KMS-11 (cell line): ENCODE measurements around the gene VPS26B.
"Not testable (repeated sequence)": the region's sequence is repeated elsewhere in the genome, so short reads cannot be mapped to it uniquely, and the experiment has no call there.

Experiments
- H2AFZ ChIP-seq: fragments of 200-600 bp; sonication (generic); 2 replicates; pipeline ENCODE4 v1.6.1; 2016; ENCODE audit warnings: antibody characterized with exemption, mixed run types, low read depth
- H3K27ac ChIP-seq: fragments of 200-600 bp; sonication (generic); 2 replicates; pipeline ENCODE4 v1.6.1; 2016; ENCODE audit warnings: mild to moderate bottlenecking, mixed run types
- H3K27me3 ChIP-seq: fragments of 200-600 bp; sonication (generic); 2 replicates; pipeline ENCODE4 v1.6.1; 2017; ENCODE audit warnings: mild to moderate bottlenecking, low read depth, mixed run types, moderate library complexity; ENCODE audit not compliant: insufficient read depth
- H3K36me3 ChIP-seq: fragments of 200-600 bp; sonication (generic); 2 replicates; pipeline ENCODE4 v1.6.1; 2017; ENCODE audit warnings: mild to moderate bottlenecking, mixed run types; ENCODE audit not compliant: insufficient read depth
- H3K4me1 ChIP-seq: fragments of 200-600 bp; sonication (generic); 2 replicates; pipeline ENCODE4 v1.6.1; 2016; ENCODE audit warnings: mild to moderate bottlenecking, low read depth, mixed run types; ENCODE audit not compliant: poor library complexity, severe bottlenecking
- H3K4me2 ChIP-seq: fragments of 200-600 bp; sonication (generic); 2 replicates; pipeline ENCODE4 v1.7.0; 2016; ENCODE audit warnings: mild to moderate bottlenecking, mixed run types
- H3K4me3 ChIP-seq: fragments of 200-600 bp; sonication (generic); IDR thresholded peaks from 2 replicates; pipeline ENCODE4 v1.6.1; 2017; ENCODE audit warnings: low read depth, low read length, mixed read lengths; ENCODE audit not compliant: insufficient read depth
- H3K79me2 ChIP-seq: fragments of 200-600 bp; sonication (generic); 2 replicates; pipeline ENCODE4 v1.6.1; 2016; ENCODE audit warnings: low read depth, mixed run types; ENCODE audit not compliant: insufficient read depth
- H3K9ac ChIP-seq: fragments of 200-600 bp; sonication (generic); 2 replicates; pipeline ENCODE4 v1.6.1; 2016; ENCODE audit warnings: mild to moderate bottlenecking, mixed run types
- H4K20me1 ChIP-seq: fragments of 200-600 bp; sonication (generic); 2 replicates; pipeline ENCODE4 v1.6.1; 2016; ENCODE audit warnings: mild to moderate bottlenecking, mixed run types; ENCODE audit not compliant: insufficient read depth
- TF ChIP-seq, protein P1 (sequence below): fragments of 200-600 bp; sonication (generic); conservative IDR thresholded peaks from 2 replicates; pipeline ENCODE4 v1.6.1; 2017; ENCODE audit warnings: low read depth, mild to moderate bottlenecking, antibody characterized with exemption, low read length, moderate library complexity, mixed read lengths

VPS26B gene

DNA sequence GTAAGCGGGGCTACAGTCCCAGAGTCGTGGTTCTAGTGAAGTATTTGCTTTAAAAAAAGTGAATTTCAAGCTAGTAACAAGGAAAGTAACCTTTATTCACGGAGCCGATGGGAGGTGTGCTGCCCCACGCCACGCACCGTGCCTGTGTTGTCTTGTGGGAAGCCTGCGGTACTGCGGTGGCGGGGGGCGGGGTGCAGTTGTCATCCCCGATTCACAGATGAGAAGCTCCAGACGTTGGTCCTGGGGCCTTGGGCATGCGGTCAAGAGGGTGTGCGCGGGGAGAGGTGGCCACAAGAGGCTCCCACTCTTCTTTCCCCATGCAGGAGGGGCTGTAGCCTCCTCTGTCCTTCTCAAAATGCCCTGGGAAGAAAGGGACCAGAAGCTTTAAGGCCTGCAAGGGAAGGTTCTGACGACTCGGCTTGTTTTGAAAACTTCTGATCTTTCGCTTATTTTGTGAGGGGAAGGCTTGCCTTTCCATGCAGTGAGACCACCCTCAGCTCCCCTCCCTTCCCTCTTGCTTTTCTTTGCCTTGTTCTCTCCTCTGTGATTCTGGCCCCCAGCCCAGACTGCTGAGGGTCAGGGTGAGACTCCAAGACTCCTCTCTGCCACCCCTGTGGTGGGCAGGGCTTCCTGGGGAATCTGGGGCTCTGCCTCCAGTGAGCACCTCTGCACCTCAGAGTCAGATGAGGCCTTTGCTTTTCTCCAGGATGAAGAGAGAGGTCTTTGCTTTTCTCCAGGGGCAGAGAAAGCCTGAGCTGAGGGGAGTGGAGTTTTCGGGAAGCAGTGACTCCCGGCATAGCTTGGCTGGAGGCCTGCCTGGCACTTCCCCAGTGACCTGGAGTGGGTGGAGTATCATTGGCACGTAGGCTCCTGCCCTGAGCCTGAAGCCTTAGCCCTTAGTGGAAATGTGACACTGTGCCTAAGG lies 57.9 kb downstream of the VPS26B start:
- Histone ChIP-seq H3K36me3 (no peaks in the 10 kb centered on the region), H3K27me3 (no peaks in the 10 kb centered on the region), H4K20me1 (no peaks in the 10 kb centered on the region), H3K4me1 (no peaks in the 10 kb centered on the region), H3K9ac (no peak overlapping the region), H3K4me2 (no peak overlapping the region), H3K27ac (no peak overlapping the region), H3K79me2 (no peaks in the 10 kb centered on the region), H3K4me3 (no peak overlapping the region), H2AFZ (no peak overlapping the region)
- TF ChIP-seq, protein P1, sequence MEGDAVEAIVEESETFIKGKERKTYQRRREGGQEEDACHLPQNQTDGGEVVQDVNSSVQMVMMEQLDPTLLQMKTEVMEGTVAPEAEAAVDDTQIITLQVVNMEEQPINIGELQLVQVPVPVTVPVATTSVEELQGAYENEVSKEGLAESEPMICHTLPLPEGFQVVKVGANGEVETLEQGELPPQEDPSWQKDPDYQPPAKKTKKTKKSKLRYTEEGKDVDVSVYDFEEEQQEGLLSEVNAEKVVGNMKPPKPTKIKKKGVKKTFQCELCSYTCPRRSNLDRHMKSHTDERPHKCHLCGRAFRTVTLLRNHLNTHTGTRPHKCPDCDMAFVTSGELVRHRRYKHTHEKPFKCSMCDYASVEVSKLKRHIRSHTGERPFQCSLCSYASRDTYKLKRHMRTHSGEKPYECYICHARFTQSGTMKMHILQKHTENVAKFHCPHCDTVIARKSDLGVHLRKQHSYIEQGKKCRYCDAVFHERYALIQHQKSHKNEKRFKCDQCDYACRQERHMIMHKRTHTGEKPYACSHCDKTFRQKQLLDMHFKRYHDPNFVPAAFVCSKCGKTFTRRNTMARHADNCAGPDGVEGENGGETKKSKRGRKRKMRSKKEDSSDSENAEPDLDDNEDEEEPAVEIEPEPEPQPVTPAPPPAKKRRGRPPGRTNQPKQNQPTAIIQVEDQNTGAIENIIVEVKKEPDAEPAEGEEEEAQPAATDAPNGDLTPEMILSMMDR = no peak

DNA sequence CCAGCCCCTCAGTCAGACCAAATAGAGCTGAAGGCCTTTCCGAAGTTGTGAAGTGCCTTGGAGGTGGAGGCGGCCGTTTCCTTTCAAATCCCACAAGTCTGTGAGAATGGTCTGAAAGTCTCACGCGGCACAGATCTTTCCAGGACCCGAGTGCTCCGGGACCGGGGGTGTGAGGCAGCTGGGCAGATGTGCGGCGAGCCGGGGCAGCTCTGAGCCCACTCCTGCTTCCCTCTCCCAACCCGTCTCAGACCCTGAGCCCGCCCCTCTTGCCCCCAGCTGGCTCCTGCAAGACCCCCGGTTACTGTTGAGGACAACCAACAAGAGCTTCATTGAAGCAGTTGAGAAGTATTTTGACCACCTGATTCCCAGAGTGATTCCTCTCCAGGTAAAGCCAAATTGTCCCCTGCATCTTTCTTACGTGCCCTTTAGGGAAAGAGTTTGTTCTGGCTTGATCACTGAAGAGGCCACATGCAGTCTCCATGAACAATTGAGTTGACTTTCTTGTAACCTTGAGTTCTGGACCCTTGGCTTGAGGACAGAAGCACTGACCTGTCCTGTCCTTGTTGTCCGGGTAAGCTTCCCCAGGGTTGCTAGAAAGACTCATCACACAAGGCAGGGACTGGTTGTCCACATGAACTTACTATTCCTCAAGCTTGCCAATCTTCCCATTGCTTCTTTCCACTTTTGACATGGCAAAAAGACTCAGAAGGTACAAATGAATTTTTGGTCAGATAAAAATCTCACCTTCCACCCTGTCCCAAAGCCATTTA lies 59.2 kb downstream of the VPS26B start:
- Histone ChIP-seq H3K79me2 (no peaks in the 10 kb centered on the region), H3K36me3 (no peaks in the 10 kb centered on the region), H4K20me1 (no peaks in the 10 kb centered on the region), H3K27me3 (no peaks in the 10 kb centered on the region), H3K9ac (no peak overlapping the region), H3K27ac (no peak overlapping the region), H3K4me1 (no peaks in the 10 kb centered on the region), H3K4me3 (no peak overlapping the region), H3K4me2 (no peak overlapping the region), H2AFZ (no peak overlapping the region)
- TF ChIP-seq, protein P1 = no peak

DNA sequence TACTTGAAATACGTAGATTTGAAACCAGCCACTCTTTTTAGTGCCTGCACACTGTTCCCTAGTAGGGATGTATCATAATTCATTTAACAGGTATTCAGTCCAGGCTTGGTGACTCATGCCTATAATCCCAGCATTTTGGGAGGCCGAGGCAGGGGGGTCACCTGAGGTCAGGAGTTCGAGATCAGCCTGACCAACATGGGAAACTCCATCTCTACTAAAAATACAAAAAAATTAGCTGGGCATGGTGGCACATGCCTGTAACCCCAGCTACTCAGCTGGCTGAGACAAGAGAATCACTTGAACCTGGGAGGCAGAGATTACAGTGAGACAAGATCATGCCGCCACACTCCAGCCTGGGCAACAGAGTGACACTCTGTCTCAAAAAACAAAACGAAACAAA lies 59.9 kb downstream of the VPS26B start:
- H3K4me1 ChIP-seq, H3K27me3 ChIP-seq, H2AFZ ChIP-seq, H3K4me3 ChIP-seq, H3K4me2 ChIP-seq, H4K20me1 ChIP-seq, H3K36me3 ChIP-seq, H3K9ac ChIP-seq, H3K27ac ChIP-seq, H3K79me2 ChIP-seq: not testable (repeated sequence)

DNA sequence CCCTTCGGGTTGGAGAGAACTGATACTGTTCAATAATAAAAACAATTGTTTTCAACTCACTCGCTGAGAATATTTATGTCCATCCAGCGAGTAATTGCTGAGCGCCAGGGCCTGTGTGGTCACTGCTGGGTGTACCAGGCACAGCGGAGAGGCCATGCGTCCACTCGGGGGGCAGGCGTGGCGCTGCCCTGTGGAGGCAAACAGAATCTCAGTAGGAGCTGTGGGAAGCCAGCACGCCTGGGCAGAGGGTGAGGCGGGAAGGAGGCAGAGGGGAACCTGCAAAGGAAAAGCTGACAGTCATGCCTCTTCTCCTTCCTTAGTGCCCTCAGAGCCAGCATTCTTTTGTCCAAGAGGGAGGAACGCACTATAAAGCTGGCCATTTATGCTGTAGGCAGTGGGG lies 63.1 kb downstream of the VPS26B start:
- Histone ChIP-seq H3K36me3 (no peaks in the 10 kb centered on the region), H3K4me1 (no peaks in the 10 kb centered on the region), H3K27me3 (no peaks in the 10 kb centered on the region), H3K4me3 (no peak overlapping the region), H2AFZ (no peak overlapping the region), H3K9ac (no peak overlapping the region), H3K27ac (no peak overlapping the region), H4K20me1 (no peaks in the 10 kb centered on the region), H3K4me2 (no peak overlapping the region), H3K79me2 (no peaks in the 10 kb centered on the region)
- TF ChIP-seq, protein P1 = no peak
